T-cell (primary cell): ENCODE results near the gene VPS16. TPM values are rescaled to one million over a fixed set of nuclear protein-coding genes. Genes with fewer than 3 reads are reported as not detected.
"Not testable (repeated sequence)": the region's sequence is repeated elsewhere in the genome, so short reads cannot be mapped to it uniquely, and the experiment has no call there.

Experiments used
- ATAC-seq, 4 experiments: fragments of 200-7000 bp in 3 of 4; fragments of 150-1000 bp in 1 of 4; cut with Tn5 transposase; replicated peaks in 1 of 4; 1 replicate in 3 of 4; 2 replicates in 1 of 4; pipeline ENCODE4 v1.10.0; 2021; ENCODE audit warnings: moderate library complexity in 3 of 4, mild to moderate bottlenecking in 2 of 4, moderate number of reproducible peaks in 1 of 4
- CTCF ChIA-PET, 2 donors: fragments of 300-600 bp; sonication (Branson Sonifier 250); formaldehyde crosslinking; loops; one replicate each; lab custom pipeline; 2022; ENCODE audit warnings: antibody characterized with exemption in 2 of 2; lab: Charles Lee
- POLR2A ChIA-PET, 2 donors: fragments of 300-600 bp; sonication (Branson Sonifier 250); formaldehyde crosslinking; loops; one replicate each; lab custom pipeline; 2022; ENCODE audit warnings: antibody characterized with exemption in 2 of 2; lab: Charles Lee
- DNase-seq, 35 experiments: peaks; one replicate each; pipeline versions ENCODE4 v3.0.0 to v3.0.0-alpha.2; 2013 to 2023
- H3K27ac ChIP-seq: one replicate; pipeline ENCODE4 v1.5.1; 2013; ENCODE audit warnings: low read length
- H3K27me3 ChIP-seq, 2 experiments: replicated peaks in 1 of 2; 1 replicate in 1 of 2; 2 replicates in 1 of 2; pipeline versions ENCODE4 v1.6.1 to v1.7.0; 2013; ENCODE audit warnings: low read length in 1 of 2, mixed read lengths in 1 of 2; ENCODE audit not compliant: control insufficient read depth in 2 of 2, insufficient read depth in 2 of 2; ENCODE audit errors: extremely low read depth in 1 of 2
- H3K36me3 ChIP-seq, 2 donors: 1 replicate in 1 of 2; 2 replicates in 1 of 2; pipeline versions ENCODE4 v1.6.1 to v1.7.0; 2013; ENCODE audit warnings: low read length in 1 of 2; ENCODE audit not compliant: control insufficient read depth in 2 of 2, insufficient read depth in 1 of 2; ENCODE audit errors: extremely low read depth in 1 of 2
- H3K4me1 ChIP-seq, 2 experiments: 1 replicate in 1 of 2; 2 replicates in 1 of 2; pipeline versions ENCODE4 v1.6.1 to v1.7.0; 2013; ENCODE audit warnings: low read length in 2 of 2, mixed read lengths in 1 of 2; ENCODE audit not compliant: insufficient read depth in 2 of 2, control insufficient read depth in 1 of 2; ENCODE audit errors: extremely low read depth in 1 of 2
- H3K4me3 ChIP-seq, 2 donors: 1 replicate in 1 of 2; 2 replicates in 1 of 2; pipeline versions ENCODE4 v1.5.1 to v1.7.0; 2013; ENCODE audit warnings: mild to moderate bottlenecking in 2 of 2, low read length in 1 of 2, moderate library complexity in 1 of 2; ENCODE audit not compliant: control insufficient read depth in 1 of 2; ENCODE audit errors: extremely low read depth in 1 of 2
- H3K9me3 ChIP-seq: 2 replicates; pipeline ENCODE4 v1.7.0; 2013
- H3K27ac Mint-ChIP-seq, 2 donors: one replicate each; pipeline ENCODE4 v1.8.0; 2020 to 2021; ENCODE audit warnings: mild to moderate bottlenecking in 2 of 2, mixed read lengths in 2 of 2
- H3K27me3 Mint-ChIP-seq, 2 donors: one replicate each; pipeline ENCODE4 v1.8.0; 2021 to 2022; ENCODE audit warnings: mixed read lengths in 2 of 2
- H3K36me3 Mint-ChIP-seq: one replicate; pipeline ENCODE4 v1.8.0; 2021; ENCODE audit warnings: mixed read lengths
- H3K4me1 Mint-ChIP-seq, 3 donors: one replicate each; pipeline ENCODE4 v1.8.0; 2020 to 2022; ENCODE audit warnings: mixed read lengths in 3 of 3, mild to moderate bottlenecking in 1 of 3
- H3K4me3 Mint-ChIP-seq, 3 donors: one replicate each; pipeline ENCODE4 v1.8.0; 2020 to 2022; ENCODE audit warnings: mild to moderate bottlenecking in 3 of 3, mixed read lengths in 3 of 3, moderate library complexity in 3 of 3
- H3K9me3 Mint-ChIP-seq, 3 donors: one replicate each; pipeline ENCODE4 v1.8.0; 2020 to 2022; ENCODE audit warnings: mixed read lengths in 3 of 3
- WGBS: methylation state at CpG from one replicate; pipeline ENCODE4 v1.1.5; 2013; ENCODE audit warnings: missing lambda C conversion rate; ENCODE audit not compliant: insufficient coverage; 5-methylcytosine and 5-hydroxymethylcytosine counted together
- total RNA-seq, 35 experiments: library from RNA in 6 of 35; stranded (reverse) in 6 of 35; fragments of 120-200 nt in 1 of 35; gene quantifications; one replicate each; pipeline versions ENCODE4 v1.2.1 to v1.2.4 and lab custom pipeline; 2013 to 2026

Gene VPS16
- total RNA-seq, 5 donors from 2014 or later (not counting 1 experiment from before 2014, with no cell fraction given) = 44.5 to 72.2 (median 68.2) TPM

DNA sequence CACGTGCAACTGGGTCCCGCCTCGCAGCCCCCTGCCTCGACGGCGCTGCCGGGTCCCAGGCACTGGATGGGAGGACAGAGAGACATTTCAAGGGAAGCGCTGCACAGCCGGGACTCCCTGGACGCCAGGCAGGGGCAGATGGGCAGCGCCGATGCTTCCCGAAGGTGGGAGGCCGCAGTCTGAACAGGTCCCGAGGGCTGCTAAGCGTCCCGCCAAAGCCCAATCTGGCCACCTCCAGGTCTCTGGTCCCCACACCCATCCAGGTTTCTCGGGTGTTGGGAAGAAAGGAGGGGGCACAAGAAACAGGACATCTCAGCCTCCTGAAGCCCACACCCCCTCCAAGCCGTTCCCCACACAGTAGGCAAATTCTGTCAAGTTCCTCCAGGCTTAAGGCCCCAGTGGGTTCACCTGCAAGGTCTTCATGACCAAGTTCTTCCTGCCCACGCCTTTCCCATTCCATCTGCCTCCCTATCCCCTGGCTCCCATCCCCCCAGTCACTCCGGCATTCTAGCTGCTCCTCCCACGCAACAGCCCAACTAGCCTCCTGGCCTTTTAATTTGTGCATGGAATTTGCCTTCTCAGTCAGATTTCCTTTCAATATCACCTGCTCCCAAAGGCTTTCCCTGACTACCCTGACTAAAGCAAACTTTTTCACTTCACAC, 34.7 kb upstream of the VPS16 start:
- Mint-ChIP-seq H3K9me3 (no peaks in the 10 kb centered on the region), H3K36me3 (no peaks in the 10 kb centered on the region), H3K27ac (no peak overlapping the region), H3K4me1 (peaks cover 6 to 9% (median 7%) of the 10 kb centered on the region in 3 donors), H3K4me3 (no peak overlapping the region), H3K27me3 (peaks cover 37 to 66% of the 10 kb centered on the region in 2 donors)
- no peak for DNase-seq
- WGBS = 65% methylated on average over 17 of the region's 22 CpGs
- ChIA-PET CTCF (no interaction called here), POLR2A (no interaction called here)
- Histone ChIP-seq H3K27me3 (peaks cover 6 to 60% of the 10 kb centered on the region in 2 experiments), H3K36me3 (no peaks in the 10 kb centered on the region), H3K4me3 (no peak overlapping the region), H3K4me1 (peaks cover 2 to 8% of the 10 kb centered on the region in 2 experiments), H3K27ac (no peak overlapping the region), H3K9me3 (no peaks in the 10 kb centered on the region)
- no peak for ATAC-seq

DNA sequence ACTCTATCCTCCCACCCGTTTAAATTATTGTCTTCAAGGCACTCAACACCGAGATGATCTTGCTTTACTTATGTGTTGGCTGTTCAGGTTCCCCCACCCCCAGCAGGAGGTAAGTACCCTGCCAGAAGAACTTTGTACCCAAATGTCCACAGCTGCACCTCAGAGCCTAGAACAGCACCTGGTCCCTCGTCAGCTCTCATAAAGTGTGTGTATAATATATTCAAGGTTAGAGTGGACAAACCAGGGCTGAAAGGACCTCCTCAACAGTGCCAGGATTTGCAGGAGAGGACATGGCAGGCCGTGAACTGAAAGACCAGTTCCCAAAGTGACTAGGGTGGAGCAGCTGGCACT, 34.2 kb upstream of the VPS16 start:
- Mint-ChIP-seq H3K4me3 (no peak overlapping the region), H3K27ac (no peak overlapping the region), H3K9me3 (no peaks in the 10 kb centered on the region), H3K36me3 (no peaks in the 10 kb centered on the region), H3K27me3 (peaks cover 37 to 66% of the 10 kb centered on the region in 2 donors), H3K4me1 (peaks cover 1 to 4% (median 2%) of the 10 kb centered on the region in 3 donors)
- 80% methylated on average over 1 of the region's 4 CpGs for WGBS
- DNase-seq = no peak
- ChIA-PET CTCF (no interaction called here), POLR2A (no interaction called here)
- peaks cover 6 to 55% of the 10 kb centered on the region in 2 experiments for H3K27me3 ChIP-seq
- no peaks in the 10 kb centered on the region for H3K36me3 ChIP-seq
- ATAC-seq = no peak
- no peak overlapping the region for H3K4me3 ChIP-seq
- H3K4me1 ChIP-seq = peaks cover 0 to 2% of the 10 kb centered on the region in 2 experiments
- no peaks in the 10 kb centered on the region for H3K9me3 ChIP-seq
- H3K27ac ChIP-seq = no peak overlapping the region

DNA sequence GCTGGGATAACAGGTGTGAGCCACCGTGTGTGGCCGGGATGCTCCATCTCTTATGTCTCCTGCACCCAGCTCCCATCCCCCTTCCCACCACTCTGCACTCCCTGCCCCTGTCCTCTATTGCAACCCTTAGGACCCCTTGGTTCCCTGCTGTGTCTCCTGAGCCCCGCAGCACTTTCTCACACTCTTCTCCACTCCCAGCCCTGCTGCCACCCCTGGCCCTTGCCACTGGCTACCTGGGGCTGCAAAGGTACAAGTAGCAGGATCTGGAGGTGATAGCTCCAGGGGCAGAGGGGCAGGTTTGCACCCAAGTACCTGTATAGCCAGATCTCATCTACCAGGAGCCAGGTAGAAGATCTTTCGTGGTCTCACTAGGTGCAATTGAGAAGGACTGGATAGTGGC, 33.5 kb upstream of the VPS16 start:
- H3K9me3 ChIP-seq = no peaks in the 10 kb centered on the region
- H3K36me3 ChIP-seq = no peaks in the 10 kb centered on the region
- WGBS = 89% methylated on average over 3 of the region's 4 CpGs
- H3K9me3 Mint-ChIP-seq = peaks cover 0 to 3% (median 0%) of the 10 kb centered on the region in 3 donors
- no peak overlapping the region for H3K4me3 Mint-ChIP-seq
- no peaks in the 10 kb centered on the region for H3K36me3 Mint-ChIP-seq
- H3K4me1 Mint-ChIP-seq = no peaks in the 10 kb centered on the region
- ChIA-PET POLR2A (no interaction called here), CTCF (no interaction called here)
- H3K27me3 Mint-ChIP-seq = peaks cover 35 to 66% of the 10 kb centered on the region in 2 donors
- no peak overlapping the region for H3K27ac Mint-ChIP-seq
- no peaks in the 10 kb centered on the region for H3K4me1 ChIP-seq
- no peak overlapping the region for H3K27ac ChIP-seq
- H3K4me3 ChIP-seq = no peak overlapping the region
- DNase-seq (no peak), ATAC-seq (no peak)
- peaks cover 6 to 52% of the 10 kb centered on the region in 2 experiments for H3K27me3 ChIP-seq

DNA sequence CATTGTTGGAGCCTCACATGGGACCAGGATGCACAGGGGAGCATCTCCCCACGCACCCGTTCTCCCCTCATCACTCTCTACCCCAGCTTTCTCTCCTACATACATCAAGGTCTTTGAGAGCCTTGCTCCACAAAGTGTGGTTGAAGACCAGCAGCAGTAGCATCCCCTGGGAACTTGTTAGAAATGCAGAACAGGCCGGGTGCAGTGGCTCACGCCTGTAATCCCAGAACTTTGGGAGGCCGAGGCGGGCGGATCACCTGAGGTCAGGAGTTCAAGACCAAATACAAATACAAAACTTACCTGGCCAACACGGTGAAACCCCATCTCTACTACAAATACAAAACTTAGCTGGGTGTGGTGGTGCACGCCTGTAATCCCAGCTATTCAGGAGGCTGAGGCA, 32.6 kb upstream of the VPS16 start:
- H3K4me3 Mint-ChIP-seq, DNase-seq, H3K36me3 ChIP-seq, H3K4me1 Mint-ChIP-seq, H3K27ac Mint-ChIP-seq, H3K36me3 Mint-ChIP-seq, H3K27ac ChIP-seq, POLR2A ChIA-PET, H3K9me3 Mint-ChIP-seq, H3K4me3 ChIP-seq, H3K4me1 ChIP-seq, ATAC-seq, H3K9me3 ChIP-seq: not testable (repeated sequence)
- peaks cover 6 to 50% of the 10 kb centered on the region in 2 experiments for H3K27me3 ChIP-seq
- 96% methylated on average over 4 of the region's 9 CpGs for WGBS
- CTCF ChIA-PET = interaction anchor here in 1 of 2 donors (0.5 to 0.6 kb wide), 2 partner anchors 47 to 524 kb away, joined by 3 read pairs; no protein-coding TSS in a partner anchor
- peaks cover 34 to 66% of the 10 kb centered on the region in 2 donors for H3K27me3 Mint-ChIP-seq

DNA sequence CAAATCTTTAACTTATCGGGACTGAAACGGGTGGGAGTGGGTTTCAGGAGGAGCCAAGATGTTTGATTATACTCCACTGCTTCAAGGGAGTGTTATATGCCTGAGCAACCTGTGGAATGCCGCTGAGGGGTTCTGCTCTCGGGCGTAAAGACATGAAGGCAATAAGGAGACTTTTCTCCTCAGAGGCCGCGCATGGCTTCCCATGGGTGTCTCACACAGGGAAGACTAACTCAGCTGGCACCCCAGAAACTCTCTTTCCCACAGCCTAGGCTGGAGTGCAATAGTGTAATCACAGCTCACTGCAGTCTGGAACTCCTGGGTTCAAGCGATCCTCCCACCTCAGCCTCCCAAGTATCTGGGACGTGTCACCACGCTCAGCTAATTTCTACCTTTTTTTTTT, 30.9 kb upstream of the VPS16 start:
- no peaks in the 10 kb centered on the region for H3K4me1 ChIP-seq
- H3K36me3 ChIP-seq = no peaks in the 10 kb centered on the region
- H3K27me3 Mint-ChIP-seq = peaks cover 34 to 63% of the 10 kb centered on the region in 2 donors
- no peak overlapping the region for H3K27ac Mint-ChIP-seq
- H3K27ac ChIP-seq = no peak overlapping the region
- ChIA-PET CTCF (interaction anchor here in 1 of 2 donors (0.6 kb wide), 1 partner anchor 160 kb away, joined by 5 read pairs; no protein-coding TSS in a partner anchor), POLR2A (no interaction called here)
- ATAC-seq (no peak), DNase-seq (no peak)
- no peak overlapping the region for H3K4me3 Mint-ChIP-seq
- H3K4me3 ChIP-seq = no peak overlapping the region
- H3K4me1 Mint-ChIP-seq = no peaks in the 10 kb centered on the region
- H3K27me3 ChIP-seq = peaks cover 6 to 37% of the 10 kb centered on the region in 2 experiments
- no peaks in the 10 kb centered on the region for H3K36me3 Mint-ChIP-seq
- 97% methylated on average over 6 of the region's 10 CpGs for WGBS
- H3K9me3 ChIP-seq = no peaks in the 10 kb centered on the region
- peaks cover 4 to 10% (median 6%) of the 10 kb centered on the region in 3 donors for H3K9me3 Mint-ChIP-seq

DNA sequence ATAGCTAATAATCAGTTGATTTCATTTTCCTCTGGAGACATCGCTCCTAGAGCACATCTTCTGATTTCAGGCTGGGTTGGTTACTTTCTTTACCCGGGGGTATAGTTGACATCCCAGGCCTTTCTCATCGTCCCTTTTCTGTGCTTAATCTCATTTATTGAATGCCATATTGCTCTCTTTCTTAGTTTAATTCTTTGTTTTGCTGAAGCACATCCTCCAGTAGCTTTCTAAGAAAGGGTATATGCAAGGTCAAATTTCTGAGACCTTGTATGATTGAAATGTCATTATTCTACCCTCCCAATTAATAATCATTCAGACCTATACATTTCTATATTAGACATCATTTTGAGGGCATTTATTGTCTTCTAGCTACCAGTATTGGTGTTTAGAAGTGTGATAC, 28.4 kb upstream of the VPS16 start:
- no peak for ATAC-seq
- ChIA-PET POLR2A (no interaction called here), CTCF (interaction anchor here in 1 of 2 donors (0.6 kb wide), 1 partner anchor 48 kb away, joined by 6 read pairs; no protein-coding TSS in a partner anchor)
- H3K27ac ChIP-seq = no peak overlapping the region
- no CpG with 5 or more reads among the region's 3 CpGs for WGBS
- Mint-ChIP-seq H3K9me3 (peaks cover 4 to 10% (median 6%) of the 10 kb centered on the region in 3 donors), H3K27me3 (peaks cover 25 to 50% of the 10 kb centered on the region in 2 donors), H3K36me3 (no peaks in the 10 kb centered on the region), H3K4me1 (no peaks in the 10 kb centered on the region), H3K4me3 (no peak overlapping the region), H3K27ac (no peak overlapping the region)
- peaks cover 0 to 29% of the 10 kb centered on the region in 2 experiments for H3K27me3 ChIP-seq
- no peak overlapping the region for H3K4me3 ChIP-seq
- DNase-seq = no peak
- H3K36me3 ChIP-seq = no peaks in the 10 kb centered on the region
- peaks cover 0 to 7% of the 10 kb centered on the region in 2 experiments for H3K4me1 ChIP-seq
- no peaks in the 10 kb centered on the region for H3K9me3 ChIP-seq
